DMS53 treated with DMSO at 0.1 percent for 48 hours (cell line): ENCODE results near the gene NEO1.

ENCODE experiments used
- DNase-seq: peaks from one replicate; lab custom pipeline; 2025; ENCODE audit not compliant: unreplicated experiment; lab: John Stamatoyannopoulos, UW

The NEO1 gene

DNA sequence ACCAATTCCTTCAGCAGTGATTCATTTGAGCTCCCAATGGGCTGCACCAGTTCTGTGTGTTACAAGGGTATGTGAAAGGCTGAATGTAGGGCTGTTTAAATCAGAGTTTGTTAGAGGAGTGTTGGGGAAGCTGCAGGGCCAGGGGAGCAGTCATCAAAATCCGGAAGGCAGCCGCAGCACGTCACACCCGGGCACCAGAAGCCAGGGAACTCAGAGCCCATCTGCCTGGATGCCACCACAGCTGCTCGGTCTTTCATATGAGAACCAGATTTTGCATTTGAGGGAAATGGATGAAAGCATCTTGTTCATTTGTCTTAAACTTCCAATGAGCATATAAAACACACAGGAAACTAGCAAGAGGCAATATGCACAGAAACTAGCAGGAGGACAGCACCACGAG, 24.2 kb upstream of the NEO1 start:
- no peak for DNase-seq

- DNase-seq, result no peak
Observed at GRCh38 chr15:73028831-73029451, 23.3 kb upstream of the NEO1 start.

DNA sequence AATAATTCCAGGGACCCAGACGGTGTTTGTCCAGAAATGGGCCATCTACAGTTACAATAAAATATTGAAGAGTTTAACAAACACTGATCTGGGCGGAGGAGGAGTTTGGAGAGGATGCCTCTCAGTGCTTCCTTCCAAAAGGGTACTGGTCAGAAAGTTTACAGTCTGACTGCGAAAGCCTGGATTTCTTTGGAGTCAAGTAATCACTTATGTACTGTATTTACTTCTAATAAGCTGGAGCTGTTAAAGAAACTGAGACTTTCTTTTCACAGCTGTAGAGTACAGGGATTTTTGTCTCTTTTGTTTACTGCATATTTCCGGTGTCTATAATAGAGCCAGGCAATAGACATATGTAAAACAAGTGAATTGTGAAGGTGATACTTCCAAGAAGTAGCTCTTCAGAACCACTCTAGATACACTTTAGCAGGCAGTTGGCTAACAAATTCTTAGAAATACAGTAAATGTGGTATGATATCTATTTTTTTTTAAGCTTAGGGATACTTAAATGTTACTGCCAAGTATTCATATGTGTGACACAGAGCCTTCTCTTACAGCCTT, 22.1 kb upstream of the NEO1 start:
- peak; percentile 6 for DNase-seq

GRCh38 chr15:73031648-73032047, 20.6 kb upstream of the NEO1 start:
- DNase-seq, result no peak

DNA sequence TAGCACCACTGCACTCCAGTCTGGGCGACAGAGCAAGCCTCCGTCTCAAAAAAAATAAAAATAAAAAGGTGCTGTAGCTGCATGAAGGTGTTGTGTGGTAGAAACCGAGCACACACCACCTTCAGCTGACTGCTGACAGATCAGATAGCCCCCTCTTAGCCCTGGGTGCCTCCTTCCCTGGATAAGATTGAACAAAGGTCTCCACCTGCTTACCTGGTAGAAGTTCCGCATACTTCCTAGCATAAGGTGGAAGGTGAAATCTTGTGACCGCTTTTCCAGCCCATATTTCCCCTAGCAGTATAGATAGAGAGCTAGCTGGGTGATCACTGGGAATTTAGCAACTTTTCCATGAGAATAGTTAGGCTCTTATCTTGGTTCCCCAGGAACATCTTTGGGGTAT, 18.7 kb upstream of the NEO1 start:
- no peak for DNase-seq

GRCh38 chr15:73034221-73034620, 18.0 kb upstream of the NEO1 start:
- no peak for DNase-seq

DNA sequence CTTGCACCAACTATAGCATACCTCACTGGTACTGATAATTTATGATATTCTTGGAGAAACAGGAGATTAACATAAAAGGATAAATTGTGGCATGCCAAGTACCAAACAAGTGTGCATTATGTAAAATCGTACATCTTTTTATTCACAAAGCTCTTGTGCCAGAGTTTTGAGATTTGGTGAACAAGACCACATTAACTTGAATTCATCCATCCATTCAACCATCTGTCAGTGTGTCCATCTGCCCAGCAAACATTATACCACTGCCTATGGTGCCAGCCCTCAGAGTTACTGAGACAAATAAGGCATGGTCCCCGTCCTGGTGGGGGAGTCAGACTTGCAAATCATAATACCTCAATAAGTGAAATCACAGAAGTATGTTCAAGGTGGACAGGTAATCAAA, 17.0 kb upstream of the NEO1 start:
- no peak for DNase-seq

DNA sequence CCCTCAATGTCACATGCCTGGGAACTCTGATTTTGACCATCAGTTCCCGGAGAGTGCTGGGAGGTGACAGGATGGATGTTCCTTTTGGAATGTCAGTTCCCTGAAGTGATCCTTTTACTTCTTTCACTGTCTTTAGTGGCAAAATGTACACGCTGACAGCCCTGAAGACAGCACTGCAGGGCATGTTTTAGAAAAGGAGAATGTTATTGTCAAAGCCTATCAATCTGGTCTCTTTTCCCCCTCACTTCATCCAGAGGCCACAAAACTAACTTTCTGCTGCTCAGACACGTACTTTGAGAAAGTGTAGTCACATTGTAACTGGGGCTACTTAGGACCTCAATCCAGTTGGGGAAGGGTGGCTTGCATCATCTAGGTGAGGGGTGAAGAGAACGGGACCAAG, 14.0 kb upstream of the NEO1 start:
- no peak for DNase-seq

GRCh38 chr15:73046073-73046472, 6.2 kb upstream of the NEO1 start:
- DNase-seq, result no peak

DNA sequence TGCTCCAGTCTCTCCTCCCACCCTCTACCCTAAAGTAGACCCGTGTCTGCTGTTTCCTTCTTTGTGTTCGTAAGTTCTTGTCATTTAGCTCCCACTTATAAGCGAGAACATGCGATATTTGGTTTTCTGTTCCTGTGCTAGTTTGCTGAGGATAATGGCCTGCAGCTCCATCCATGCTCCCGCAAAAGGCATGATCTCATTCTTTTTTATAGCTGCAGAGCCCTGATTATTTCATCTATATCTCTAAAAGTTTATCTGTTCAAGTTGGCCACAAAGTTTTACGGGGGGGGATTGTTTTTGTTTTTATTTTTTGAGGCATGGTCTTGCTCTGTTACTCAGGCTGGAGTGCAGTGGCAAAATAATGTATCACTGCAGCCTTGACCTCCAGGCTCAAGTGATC, 4.4 kb upstream of the NEO1 start:
- no peak for DNase-seq

DNA sequence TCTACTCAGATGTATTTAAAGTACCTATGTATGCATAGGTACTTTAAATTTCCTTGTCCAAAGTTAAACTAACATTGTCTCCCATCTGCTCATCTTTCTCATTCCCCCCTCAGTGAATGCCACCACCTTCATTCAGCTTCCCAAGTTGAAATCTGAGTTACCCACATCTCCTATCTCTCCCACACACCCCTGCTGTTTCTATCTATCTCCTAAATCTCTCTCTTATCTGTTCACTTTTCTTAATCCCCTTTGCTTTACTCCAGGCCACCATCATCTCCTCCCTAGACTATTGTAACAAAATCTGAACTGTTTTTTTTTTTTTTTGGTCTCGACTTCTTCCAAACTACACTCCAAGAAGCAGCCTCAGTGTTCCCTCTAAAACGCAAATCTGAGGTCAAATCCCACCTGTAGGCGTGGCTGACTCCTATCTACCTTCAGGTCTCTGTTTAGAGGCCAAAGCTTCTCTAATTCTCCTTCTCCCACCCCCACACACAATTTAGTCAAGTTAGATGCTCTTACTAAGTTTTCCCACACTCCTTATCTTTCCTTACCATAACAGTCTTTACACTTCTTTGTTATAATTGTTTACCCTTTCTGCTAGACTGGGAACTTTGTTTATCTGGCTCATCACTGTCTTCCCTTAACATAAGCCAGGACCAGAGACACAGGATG, 3.5 kb upstream of the NEO1 start:
- peak; percentile 0 for DNase-seq

- no peak for DNase-seq
Observed at GRCh38 chr15:73049564-73050215, 2.6 kb upstream of the NEO1 start.

GRCh38 chr15:73050561-73051295, 1.5 kb upstream of the NEO1 start:
- no peak for DNase-seq

DNA sequence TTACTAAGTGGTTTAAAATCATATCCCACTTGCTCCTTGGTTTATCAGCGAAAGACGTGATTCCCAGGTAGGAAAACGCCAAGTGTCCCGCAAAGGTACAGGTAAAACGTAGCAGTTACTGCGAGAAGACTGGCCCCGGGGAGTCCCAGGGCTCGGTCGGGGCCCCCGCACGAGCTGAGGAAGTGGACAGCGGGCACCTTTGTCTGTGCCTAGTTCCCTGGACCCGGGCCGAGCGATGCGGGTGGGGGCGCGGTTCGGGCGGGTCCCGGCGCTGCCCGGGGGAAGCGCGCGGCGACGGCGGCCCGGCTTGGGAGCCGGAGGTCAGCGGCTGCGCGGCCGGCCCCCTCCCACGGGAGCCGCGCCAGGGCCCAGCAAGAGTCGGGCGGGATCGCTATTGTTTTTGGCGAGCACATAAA, 864 bp upstream of the NEO1 start:
- peak; percentile 2 for DNase-seq

DNA sequence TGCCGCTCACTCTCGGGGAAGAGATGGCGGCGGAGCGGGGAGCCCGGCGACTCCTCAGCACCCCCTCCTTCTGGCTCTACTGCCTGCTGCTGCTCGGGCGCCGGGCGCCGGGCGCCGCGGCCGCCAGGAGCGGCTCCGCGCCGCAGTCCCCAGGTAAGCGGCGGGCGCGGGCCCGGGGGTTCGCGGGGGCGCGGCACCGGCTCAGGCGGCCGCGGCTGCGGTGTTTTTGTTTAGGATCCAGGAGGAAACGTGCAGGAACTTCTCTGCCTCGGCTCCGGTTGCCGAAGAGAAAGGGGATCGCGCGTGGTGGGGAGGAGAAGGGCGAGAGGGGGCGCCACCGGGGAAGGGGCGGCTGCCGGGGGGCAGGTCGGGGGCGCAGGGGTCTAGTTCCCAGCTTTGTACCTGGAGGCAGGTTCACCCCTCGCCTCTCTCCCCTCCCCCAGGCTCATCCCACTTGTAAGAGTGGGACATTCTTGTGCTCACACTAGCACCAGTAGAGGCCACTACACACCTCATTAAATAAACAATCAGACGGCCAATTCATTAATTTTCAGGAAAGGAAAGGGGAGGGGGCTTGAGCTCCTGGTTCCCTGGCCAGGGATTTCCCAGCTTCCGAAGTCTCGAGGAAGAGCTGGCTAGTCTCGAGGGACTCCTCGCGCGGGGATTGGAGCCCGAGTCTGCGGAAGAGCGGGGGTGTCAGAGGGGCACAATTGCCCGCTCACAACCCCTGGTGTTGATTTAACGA, 562 bp downstream of the NEO1 start:
- DNase-seq, result peak; percentile 24

- no peak for DNase-seq
Observed at GRCh38 chr15:73053398-73053723, 1.1 kb downstream of the NEO1 start.

DNA sequence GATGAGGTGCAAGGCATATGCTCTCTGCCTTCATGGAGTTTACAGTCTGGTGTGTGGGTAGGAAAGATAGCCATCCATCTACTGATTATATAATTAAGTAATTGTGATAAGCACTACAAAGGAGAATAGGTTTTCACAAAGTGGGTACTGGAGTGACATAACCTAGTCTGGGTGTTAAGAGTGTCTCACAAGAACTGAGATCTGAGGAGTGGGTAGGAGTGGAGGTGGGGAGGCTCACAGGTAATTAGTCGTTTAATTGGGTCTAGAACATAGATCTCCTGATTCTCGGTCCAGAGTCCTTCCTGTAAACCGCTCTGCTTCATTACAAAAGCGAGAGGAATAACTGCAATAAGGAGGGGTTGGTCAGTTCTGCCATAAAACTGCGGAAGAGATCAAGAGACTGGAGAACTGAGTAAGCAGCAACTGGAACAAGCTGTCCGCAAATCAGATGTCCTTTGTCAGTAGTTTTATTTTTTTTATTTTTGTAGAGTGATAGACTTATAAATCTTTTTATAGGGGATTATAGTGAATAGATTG, 2.2 kb downstream of the NEO1 start:
- no peak for DNase-seq

DNA sequence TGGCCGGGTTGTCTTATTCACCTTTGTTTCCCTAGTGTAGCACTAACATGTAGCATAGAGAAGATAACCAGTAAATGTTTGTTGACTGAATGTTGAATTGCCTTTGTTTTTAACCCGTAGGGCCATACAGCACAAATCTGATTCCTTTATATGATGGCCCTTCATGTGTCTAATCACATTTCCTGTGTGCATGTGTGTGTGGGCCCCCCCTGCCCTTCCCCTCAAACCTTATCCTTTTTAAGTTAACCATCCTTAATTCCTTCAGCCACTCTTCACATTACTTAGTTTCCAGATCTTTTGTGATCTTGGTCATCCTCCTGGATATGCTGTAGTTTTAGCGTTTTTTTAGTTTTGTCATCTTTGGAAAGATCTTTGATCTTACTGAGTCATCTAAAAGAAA, 4.2 kb downstream of the NEO1 start:
- DNase-seq, result no peak

DNA sequence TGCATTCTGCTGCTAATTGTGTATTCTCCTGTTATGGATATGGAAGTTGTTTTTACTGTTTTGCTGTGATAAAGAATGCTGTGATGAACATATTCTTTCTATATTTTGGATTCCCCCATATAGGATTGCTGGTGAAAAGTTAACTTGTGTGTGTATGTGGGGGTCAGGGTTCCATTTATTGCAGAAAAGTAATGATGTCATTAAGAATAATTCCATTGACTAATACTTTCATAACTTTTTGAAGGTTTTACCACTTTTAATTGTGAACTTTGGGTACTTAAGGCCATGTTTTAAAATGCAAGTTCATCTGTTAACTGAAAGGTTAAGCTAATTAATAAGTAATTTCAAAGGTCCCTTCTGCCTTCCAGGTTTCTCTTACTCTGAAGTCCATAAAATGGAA, 6.2 kb downstream of the NEO1 start:
- DNase-seq, result no peak

DNA sequence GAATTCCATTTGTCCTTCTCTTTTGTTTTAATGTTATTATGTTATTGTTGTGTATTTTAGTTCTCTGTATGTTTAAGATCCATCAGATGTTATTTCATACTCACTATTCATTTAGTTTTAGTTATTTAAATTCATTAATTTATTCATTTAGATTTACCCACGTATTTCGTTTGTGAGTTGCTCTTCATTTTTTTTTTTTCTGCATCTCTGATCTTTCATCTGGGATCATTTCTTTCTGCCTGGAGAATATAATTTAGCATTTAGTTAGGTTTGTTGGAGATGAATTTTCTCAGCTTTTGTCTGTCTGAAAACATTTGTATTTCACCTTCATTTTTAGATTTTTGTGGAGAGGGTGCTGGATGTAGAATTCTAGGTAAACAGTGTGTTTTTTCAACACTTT, 12.9 kb downstream of the NEO1 start:
- no peak for DNase-seq

DNA sequence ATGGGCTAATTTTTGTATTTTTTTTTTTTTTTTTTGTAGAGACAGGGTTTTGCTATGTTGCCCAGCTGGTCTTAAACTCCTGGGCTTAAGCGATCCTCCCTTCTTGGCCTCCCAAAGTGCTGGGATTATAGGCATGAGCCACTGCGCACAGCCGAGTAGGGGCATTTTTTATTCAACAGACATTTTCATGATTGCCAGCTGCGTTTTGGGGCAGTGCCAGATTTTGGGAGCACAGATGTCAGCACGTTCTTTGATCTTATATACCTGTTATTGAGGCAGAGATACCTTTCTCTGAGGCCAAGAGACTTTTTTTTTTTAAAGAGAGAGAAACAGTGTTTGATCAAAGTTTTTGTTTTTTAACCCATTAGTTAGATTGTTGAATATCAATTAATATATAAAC, 16.8 kb downstream of the NEO1 start:
- no peak for DNase-seq
